HG03064 (cell line): ENCODE data around the gene BAG5.

ENCODE experiments used
- ATAC-seq: cut with Tn5 transposase; IDR thresholded peaks from one replicate; pipeline ENCODE4 v1.9.1; 2021; ENCODE audit warnings: low read depth; ENCODE audit not compliant: unreplicated experiment

Gene BAG5

DNA sequence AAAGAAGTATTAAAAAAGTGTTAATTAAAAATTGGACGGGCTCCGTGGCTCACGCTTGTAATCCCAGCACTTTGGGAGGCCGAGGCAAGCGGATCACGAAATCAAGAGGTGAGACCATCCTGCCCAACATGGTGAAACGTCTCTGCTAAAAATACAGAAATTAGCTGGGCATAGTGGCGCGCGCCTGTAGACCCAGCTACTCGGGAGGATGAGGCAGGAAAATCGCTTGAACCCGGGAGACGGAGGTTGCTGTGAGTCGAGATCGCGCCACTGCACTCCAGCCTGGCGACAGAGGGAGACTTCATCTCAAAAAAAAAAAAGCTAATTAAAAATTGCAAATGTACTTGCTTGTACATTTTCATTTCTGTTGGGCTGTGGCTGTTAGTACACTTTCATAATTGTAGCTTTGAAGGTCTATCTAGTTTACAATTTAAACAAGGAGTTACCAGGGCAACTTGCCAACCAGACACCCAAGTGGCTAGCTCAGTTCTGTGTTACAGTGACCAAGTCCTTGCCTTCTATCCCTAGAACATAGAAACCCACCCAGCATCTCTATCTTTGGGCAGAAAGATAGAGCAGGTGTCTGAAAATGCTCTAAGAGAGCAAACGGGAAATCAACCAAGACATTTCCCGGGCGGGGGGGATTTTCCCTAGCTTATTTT, 1.5 kb upstream of the BAG5 start:
- no peak for ATAC-seq

DNA sequence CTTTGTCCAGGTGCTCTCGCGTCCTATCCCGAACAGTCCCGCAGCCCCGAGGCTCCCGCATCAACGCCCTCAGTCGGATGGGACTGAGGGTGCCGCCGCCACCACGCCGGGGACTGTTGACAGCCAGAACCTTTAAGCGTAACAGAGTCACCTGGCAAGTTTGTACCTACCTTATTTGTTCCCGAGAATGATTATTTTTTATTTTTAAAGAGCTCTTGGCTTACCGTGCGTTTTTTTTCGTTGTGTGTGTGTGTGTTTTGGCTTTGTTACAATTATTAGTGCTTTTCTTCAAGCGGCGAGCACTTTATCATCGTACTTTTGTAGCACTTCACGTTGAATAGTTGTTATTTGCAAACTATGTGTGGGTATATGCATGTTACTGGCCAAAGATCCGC, 766 bp upstream of the BAG5 start:
- no peak for ATAC-seq

DNA sequence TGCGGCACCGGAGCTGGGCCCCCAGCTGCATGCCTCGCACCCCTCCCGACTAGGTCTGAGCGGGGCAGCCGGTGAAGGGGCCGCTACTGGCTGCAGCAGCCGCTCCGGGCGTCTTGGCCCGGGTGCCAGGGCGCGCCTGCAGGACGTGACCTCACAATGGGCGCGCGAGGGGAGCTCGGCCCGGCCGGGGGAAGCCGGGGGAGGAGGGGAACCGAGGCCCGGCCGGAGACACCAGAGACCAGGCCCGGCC, 353 bp downstream of the BAG5 start:
- ATAC-seq = peak; percentile 18

DNA sequence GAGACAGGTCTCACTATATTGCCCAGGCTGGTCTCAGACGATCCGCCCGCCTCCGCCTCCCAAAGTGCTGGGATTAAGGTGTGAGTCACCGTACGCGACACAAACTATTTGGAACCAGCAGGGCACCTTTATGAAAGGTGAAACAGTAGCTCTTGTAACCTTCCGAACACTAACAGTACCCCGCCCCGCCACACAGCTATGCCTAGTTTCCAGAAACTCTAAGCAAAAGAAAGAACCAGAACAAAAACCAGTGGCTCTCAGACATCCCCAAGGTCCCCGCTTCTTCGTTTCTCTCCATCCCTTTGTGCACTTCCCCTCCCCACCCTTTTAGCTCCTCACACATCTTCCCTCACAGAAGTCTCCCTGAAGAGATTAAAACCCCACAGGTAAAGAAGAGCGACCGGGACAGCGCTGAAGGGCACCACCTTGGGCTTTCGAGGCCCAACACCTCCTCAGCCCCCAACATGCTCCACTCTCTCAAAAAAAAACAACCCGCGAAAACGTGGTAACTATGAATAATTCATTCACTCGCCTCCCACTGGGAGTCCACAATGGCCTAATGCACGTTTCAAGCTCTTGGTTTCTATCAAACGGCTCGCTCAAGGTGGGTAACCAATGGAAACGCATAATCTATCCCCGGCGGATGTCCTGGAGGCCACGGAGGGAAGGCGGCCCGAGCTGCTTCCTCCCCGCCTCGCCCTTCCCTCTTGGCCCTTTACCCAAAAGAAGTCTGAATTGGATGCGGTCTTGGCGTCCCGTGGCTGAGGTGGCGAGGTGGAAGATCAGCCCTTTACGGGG, 877 bp downstream of the BAG5 start:
- peak; percentile 2 for ATAC-seq

DNA sequence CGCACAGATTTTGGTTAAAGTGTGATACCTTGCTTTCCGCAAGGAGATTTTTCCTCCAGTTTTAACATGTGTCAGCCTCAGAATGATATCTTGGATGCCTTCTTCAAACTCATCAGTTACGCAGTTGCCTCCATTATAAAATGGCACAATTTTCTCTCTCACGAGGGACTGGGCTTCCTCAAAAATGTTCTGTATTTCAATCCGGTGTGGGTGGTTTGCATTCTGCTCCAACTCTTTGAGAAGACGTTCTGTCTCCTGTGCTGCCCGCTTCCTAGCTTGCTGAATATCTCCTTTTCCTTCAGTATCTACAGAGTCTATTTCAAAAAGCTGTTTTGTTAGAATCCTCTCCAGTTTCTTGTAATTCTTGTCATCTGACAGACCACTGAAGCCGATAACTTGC, 1.8 kb downstream of the BAG5 start:
- ATAC-seq = no peak

DNA sequence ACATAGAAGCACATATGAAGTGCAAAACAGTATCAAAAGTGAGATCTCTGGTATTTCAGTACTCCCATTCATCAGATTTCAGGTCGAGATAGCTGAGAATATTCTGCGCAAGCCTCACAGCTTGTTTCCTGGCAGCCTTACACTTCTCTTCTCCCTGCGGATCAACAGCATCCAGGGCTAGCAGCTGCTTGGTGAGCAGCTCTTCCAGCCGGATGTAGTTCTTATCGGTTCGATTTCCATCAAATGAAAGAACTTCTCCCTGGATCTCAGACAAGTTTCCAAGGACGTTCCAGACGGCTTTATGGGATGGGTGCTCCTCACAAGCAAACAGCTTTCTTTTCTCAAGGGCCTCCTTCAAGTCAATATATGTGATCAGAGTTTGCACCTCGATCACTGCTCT, 2.7 kb downstream of the BAG5 start:
- no peak for ATAC-seq

DNA sequence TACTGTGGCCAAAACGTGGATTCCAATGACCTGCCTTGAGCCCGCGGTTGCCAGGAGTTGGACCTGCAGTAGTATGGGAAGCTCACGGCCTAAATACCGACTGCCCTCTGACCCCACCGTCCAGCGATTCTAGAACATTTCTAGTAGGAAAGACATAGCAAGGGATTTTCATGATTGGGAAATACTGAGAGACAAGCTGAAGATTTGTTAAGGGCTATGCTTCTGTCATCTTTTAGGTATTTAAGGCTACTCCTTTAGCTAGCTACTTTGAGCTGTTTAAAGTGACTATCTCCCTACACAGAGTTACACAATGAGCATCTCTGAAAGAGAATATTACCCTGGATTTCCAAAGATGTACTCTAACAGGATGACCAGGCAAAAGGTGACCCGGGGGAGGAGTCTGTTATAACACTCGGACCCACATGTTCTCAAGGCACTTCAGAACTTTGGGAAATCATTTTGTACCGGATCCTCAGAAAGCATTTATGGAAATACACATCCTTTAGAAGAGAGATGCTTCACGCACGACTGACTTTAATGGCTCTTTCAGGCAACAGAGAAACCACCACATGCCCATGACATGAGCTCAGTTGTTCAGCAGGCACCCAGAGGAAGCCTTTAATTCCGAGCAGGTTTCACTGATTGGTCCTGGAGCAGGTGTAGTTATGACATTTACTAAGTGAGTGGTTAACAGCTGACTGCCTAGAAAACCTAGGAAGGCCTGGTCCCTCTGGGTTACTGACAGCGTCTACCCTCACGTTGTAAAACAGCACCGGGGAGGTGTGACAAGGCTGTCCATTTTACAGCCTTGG, 4.2 kb downstream of the BAG5 start:
- no peak for ATAC-seq

DNA sequence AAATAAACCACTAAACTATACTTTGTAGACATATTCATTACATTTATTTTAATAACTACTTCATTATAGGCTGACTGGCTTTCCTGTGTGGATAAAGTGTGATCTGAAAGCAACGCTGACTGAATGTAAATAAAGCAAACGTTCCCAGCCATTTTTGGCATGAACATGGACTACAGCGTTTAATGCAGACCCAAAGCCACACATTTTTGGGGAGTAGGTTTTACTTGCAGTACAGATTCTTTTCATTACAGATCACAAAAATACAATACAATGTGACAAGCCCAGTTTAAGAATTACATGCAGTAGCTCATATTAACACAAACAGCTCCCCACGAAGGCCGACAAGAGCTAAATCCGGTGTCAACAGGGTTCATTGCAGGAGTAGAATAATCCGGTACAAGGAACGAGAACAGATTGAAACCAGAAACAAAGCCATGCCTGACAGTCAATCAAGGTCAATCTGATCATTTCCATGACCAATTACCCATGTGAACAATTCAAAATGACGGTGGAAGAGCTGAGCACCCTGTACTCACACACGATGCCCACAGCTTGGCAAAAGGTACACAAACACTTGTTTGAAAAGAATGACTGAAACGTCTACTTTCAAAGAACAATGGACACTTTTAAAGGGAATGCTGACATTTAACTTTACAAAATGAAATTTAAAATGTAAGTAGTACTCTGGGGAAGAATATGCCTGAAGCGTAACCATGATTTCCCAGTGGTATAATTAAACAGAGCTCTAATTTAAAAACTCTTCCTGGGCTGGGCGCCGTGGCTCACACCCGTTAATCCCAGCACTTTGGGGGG, 5.3 kb downstream of the BAG5 start:
- no peak for ATAC-seq

DNA sequence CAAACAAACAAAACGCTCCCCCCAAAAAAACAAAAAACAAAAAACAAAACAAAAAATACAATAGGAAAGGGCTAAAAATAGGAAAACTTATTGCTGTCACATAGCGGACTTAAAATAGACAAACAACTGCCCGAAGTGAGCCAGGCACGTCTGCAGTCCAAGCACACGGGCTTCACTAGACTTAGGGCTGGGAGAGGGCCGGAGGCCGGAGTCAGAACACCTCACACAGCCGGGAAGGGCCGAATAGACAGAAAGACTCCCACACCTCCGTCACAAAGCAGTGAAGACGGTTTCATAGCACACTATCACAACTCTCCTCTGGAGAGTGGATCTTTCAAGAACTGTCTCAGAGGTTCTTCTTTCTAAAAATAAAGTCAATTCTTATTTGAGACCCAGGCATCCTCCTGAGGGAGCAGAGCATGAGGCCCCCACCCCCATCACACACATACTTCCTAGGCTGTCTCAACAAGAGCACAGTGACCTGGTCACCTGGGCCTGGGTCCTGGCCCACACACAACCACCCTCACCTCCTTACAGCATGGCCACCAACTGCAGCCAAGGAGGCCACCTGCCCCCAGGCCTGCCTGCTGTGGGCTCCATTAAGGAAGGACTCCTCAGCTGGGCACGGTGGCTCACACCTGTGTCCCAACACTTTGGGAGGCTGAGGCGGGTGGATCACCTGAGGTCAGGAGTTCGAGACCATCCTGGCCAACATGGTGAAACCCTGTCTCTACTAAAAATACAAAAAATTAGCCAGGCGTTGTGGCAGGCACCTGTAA, 6.7 kb downstream of the BAG5 start:
- ATAC-seq = no peak

DNA sequence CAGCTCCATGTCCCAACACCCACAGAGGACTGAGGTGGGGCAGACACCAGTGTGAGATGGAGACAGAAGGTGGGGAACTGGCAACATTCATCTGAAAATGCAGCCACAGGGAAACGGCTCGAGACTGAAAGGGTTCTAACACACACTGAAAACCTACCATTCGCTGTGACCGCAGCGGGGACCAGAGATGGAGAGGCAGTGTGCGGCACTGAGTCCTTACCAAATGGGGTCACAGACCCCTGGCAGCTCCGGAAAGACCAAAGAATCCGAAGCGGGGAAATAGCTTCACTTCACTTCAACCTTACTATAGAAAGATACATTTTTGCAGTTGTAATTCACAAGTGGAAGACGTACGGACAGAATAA, 9.6 kb downstream of the BAG5 start:
- no peak for ATAC-seq

DNA sequence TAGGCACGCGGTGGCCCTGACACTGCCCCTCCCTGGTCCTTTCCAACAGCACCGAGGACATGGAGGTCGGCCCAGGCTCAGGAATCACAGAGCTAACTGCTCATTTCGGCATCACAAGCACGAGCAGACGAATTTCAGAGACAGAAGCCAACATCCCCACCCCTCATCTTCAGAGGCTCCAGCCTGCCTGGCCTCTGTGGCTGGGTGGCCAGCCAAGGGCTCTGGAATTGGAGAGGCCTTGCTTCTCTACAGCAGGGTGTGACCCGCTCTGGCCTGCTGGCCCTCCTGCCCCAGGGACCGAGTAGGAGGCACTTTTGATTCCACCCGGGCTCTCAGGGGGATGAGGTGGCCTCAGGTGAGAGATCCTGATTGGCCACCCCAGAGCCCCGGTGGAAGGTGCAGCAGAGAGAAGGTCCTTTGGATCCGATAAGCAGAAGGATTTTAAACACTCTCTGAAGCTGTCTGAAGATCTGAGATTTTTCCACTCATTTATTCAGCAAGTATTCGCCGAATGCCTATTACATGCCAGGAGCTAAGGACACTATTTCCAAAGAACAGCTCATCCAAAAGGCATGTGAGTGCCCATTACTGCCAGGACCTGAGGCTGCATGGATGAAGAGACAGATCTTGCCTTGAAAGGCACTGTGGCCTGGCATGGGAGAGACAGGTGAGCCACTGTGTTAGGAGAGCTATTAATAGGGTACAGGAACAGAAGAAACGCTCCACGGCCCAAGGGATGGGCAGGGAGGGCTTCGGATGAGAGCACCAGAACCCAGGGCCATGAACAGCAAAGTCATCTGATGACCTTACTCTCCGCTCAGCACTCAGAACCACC, 10.2 kb downstream of the BAG5 start:
- no peak for ATAC-seq

DNA sequence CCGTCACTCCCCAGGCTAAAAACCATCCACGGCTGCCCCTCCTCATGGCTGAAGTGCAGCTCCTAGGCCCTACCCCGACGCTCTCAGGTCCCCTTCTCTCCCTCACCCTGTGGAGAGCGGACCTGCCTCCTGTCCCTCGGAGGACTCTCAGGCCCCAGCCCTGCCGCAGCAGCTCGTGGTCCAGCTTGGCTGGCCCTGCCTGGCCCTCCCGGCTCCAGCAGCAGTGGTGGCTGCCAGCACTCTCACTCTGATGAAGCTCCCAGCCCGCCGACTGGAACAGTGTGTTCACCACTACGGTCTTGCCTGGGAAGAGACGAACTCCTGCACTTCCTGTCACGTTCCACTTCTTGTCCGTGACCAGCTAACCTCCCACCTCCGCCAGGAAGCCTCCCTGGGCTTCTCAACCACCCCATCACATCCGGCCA, 11.1 kb downstream of the BAG5 start:
- ATAC-seq = no peak

DNA sequence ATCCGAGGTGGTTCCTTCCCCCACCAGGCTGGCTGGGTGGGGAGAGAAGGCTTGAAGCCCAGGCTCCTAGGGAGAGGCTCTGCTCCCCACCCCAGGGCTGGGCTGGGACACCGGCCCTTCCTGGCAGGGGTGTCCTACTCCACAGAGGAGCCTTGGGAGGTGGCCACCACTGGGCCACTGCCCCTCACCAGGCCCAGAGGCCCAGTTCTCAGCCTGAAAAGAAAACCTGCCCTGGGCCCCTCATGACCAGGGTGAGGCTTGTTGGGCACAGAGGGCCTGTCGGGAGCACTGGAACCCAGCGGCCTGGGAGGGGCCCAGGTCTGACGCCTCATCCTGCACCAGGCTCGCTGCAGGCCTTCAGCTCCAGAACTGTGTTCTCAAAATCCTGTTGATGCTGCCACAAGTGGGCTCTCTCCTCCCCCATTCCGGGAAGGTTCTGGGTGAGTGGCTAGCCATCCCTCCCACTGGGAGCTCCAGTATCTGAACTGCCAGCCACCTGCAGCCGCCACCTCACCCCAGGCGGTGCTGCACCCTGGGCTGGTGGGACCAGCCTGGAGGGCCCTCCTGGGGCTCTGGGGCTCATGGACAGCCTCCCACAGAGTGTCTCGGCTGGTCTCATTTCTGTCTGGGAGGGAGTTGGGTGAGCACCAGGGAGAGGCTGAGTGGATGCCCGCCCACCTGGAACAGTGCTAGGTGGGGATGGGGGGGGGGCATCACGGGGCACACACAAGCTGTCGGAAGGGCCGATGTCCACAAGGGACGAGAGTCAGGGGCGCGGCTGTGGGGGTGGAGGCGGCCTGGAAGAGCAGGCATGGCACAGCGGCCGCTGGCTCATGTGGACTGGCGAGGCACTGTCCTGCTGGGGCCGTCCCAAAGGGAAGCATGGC, 11.8 kb downstream of the BAG5 start:
- ATAC-seq = no peak

DNA sequence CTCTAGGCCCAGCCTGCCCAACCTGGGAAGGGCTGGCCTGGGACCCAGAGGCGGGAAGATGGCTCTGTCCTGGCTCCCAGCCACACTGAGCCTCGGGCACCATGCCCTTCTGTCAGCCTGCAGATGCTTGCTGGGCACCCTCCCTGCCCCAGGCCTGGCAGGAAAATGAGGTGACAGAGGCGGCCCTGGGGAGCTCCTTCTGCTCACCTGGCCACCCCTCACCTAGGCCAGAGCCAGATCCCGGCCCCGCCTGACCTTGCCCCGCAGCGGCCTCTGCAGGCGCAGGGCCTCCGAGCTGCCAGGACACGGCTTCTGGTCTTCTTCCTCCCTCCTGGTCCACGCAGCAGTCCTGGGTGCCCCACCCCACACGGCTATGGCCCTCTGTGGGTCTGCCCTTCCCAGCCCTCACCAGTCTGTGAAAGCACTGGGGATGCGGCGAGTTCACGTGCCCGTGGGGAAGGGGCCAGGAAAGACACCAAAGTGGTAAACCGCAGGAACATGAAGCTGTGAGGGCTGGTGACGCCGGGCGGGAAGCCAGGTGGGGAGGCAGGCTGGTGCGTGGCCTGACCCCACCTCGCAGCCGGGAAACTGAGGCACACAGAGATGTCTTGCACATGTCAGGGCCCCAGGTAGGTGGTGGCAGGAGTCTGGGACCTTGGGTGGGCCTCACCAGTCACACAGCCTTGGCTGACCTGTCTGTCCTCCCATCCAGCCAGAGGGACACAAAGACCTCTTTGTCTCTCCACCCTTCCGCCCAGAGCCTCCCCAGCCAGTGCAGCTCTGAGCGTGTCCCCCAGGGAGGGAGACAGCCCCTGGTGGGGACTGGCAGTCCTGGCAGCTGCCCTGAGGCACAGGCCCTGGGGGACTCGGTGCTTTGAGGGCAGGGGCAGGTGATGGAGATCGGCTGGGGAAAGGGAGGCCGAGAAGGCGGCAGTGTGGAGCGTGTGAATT, 12.8 kb downstream of the BAG5 start:
- ATAC-seq = no peak

DNA sequence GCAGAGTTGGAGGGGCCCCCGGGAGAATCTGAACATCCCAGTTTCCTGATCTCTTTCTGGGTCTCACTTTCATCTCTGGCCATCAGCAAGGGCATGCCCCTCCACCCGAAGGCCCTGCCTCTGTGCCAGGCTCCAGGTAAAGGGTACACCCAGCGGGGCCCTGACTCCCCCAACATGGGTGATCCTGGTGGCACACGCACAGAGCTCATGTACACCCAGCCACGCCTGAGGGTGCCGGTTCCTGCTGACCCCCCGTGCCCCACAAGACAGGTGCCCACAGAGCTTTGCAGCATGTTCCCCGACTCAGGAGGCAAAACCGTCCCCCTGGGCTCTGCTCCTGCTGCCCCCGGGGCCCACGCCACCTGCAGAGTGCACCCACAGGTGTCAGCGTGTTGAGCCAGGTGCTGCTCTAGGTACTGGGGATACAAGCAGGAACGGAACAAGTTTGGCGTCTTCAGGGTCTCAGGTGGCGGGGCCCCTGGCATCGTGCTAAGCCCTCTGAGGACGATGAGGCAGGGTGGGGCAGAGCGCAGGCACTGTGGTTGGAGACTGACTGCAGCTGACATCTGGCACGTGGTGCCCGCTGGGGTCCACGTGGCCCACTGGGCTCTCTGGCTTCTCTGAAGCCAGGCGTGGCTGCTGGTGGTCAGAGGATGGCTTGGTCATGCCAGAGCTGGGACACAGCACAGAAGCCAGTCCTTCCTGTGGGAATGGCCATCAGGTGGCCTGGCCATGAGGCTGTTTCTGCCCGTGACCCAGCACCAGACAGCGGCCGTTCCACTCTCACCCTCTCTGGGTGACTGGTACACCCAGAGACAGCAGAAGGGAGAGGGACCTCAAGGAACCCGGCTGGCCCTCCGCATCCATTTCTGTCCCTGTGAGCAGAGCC, 13.8 kb downstream of the BAG5 start:
- no peak for ATAC-seq

DNA sequence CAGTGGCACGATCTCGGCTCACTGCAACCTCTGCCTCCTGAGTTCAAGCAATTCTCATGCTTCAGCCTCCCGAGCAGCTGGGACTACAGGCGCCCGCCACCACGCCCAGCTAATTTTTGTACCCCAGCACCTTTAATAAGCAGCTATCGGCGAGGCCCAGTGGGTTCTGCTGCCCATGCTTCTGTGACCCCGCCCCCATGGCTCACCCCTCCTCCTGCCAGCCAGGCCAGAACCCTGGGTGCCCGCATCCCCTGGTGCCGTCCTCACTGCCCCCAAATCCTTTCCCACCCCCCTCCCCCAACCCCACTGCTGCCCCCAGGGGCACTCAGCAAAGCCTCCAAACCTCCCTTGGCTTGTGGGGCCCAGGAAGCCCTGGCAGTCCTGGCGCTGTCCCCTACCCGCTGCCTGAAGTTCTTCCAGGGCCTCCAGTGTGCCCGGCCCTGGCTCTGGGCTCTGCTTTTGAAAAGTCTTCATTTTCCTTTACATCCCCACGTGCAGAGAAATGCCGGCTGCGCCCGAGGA, 14.5 kb downstream of the BAG5 start:
- ATAC-seq = no peak
